Stomach (tissue), 4 donors: ENCODE measurements around the gene CALHM4.

Source experiments
- CTCF ChIP-seq, 7 experiments: fragments of 450-650 bp in 4 of 7; fragments of 200-600 bp in 3 of 7; sonication (generic) in 3 of 7; IDR thresholded peaks; one replicate each; pipeline ENCODE4 v1.5.1; 2016 to 2019; ENCODE audit warnings: antibody characterized with exemption in 7 of 7, control low read depth in 2 of 7, mild to moderate bottlenecking in 1 of 7
- EP300 ChIP-seq: sonication (generic); formaldehyde crosslinking; IDR thresholded peaks from one replicate; pipeline ENCODE4 v1.6.1; 2017; ENCODE audit warnings: antibody characterized with exemption
- POLR2A ChIP-seq, 4 donors: fragments of 450-650 bp; IDR thresholded peaks; one replicate each; pipeline ENCODE4 v1.6.1; 2016; ENCODE audit warnings: antibody characterized with exemption in 4 of 4, control low read depth in 2 of 4, mild to moderate bottlenecking in 1 of 4, moderate library complexity in 1 of 4

- no peak for TF ChIP-seq CTCF (IDR thresholded peaks at IDR 0.05)
- no peak for TF ChIP-seq POLR2A (IDR thresholded peaks at IDR 0.05)
- TF ChIP-seq EP300: no peak
Observed at GRCh38 chr6:116556814-116557415, 3.4 kb downstream of the CALHM4 start.
